IMR-90 (cell line): ENCODE measurements around the gene DMD. TPM values are rescaled to one million over a fixed set of nuclear protein-coding genes. Genes with fewer than 3 reads are reported as not detected.

Experiments used
- ATAC-seq: fragments of 200-7000 bp; cut with Tn5 transposase; 2 replicates; pipeline ENCODE4 v1.9.1; 2020; ENCODE audit warnings: low read depth, mild to moderate bottlenecking, moderate library complexity
- BruUV-seq: library from RNA; stranded (reverse); fragments of 400-500 nt; replicated peaks from 2 replicates; lab custom pipeline; 2021; lab: Mats Ljungman, UMichigan
- CTCF ChIA-PET: fragments of 300-600 bp; formaldehyde crosslinking; extraction: SDS; loops from one replicate; lab custom pipeline; 2021; ENCODE audit warnings: antibody characterized with exemption; lab: Yijun Ruan, JAX
- POLR2A ChIA-PET: fragments of 300-600 bp; sonication (Branson Sonifier 250); formaldehyde crosslinking; loops from one replicate; lab custom pipeline; 2022; ENCODE audit warnings: antibody characterized with exemption; ENCODE audit not compliant: unreplicated experiment; lab: Charles Lee
- DNase-seq: peaks from one replicate; pipeline ENCODE4 v3.0.0; 2013
- H2AFZ ChIP-seq: replicated peaks from 2 replicates; pipeline ENCODE3; 2013; ENCODE audit warnings: low read length, mild to moderate bottlenecking; ENCODE audit not compliant: poor library complexity
- H2AK5ac ChIP-seq: 2 replicates; pipeline ENCODE4 v1.6.1; 2013; ENCODE audit warnings: low read depth, low read length, inconsistent platforms
- H2AK9ac ChIP-seq: replicated peaks from 2 replicates; pipeline ENCODE3; 2013; ENCODE audit warnings: mild to moderate bottlenecking, low read depth, low read length, moderate library complexity; ENCODE audit not compliant: poor library complexity
- H2BK120ac ChIP-seq: 2 replicates; pipeline ENCODE4 v1.6.1; 2013; ENCODE audit warnings: low read depth, low read length, inconsistent platforms
- H2BK15ac ChIP-seq: 3 replicates; pipeline ENCODE4 v1.6.1; 2013; ENCODE audit warnings: low read depth, low read length, inconsistent platforms
- H2BK20ac ChIP-seq: 2 replicates; pipeline ENCODE4 v1.6.1; 2013; ENCODE audit warnings: low read depth, mild to moderate bottlenecking, inconsistent platforms, low read length, moderate library complexity
- H2BK5ac ChIP-seq: 2 replicates; pipeline ENCODE4 v1.6.1; 2013; ENCODE audit warnings: mild to moderate bottlenecking, low read depth, low read length, inconsistent platforms; ENCODE audit not compliant: poor library complexity, severe bottlenecking
- H3K14ac ChIP-seq: replicated peaks from 2 replicates; pipeline ENCODE4 v1.6.1; 2013; ENCODE audit warnings: low read depth, low read length, inconsistent platforms
- H3K18ac ChIP-seq: 2 replicates; pipeline ENCODE4 v1.6.1; 2013; ENCODE audit warnings: low read depth, low read length, control low read depth
- H3K23ac ChIP-seq: 2 replicates; pipeline ENCODE4 v1.6.1; 2013; ENCODE audit warnings: low read depth, low read length, inconsistent platforms
- H3K27ac ChIP-seq: 2 replicates; pipeline ENCODE4 v1.5.1; 2013; ENCODE audit warnings: mild to moderate bottlenecking, control low read depth, low read length; ENCODE audit not compliant: insufficient read depth
- H3K27me3 ChIP-seq: 2 replicates; pipeline ENCODE4 v1.6.1; 2013; ENCODE audit warnings: low read length; ENCODE audit not compliant: control insufficient read depth, insufficient read depth
- H3K36me3 ChIP-seq: 2 replicates; pipeline ENCODE4 v1.6.1; 2013; ENCODE audit warnings: low read length, mixed read lengths; ENCODE audit not compliant: control insufficient read depth, insufficient read depth
- H3K4ac ChIP-seq: 2 replicates; pipeline ENCODE4 v1.6.1; 2013; ENCODE audit warnings: low read depth, low read length, inconsistent platforms
- H3K4me1 ChIP-seq: 2 replicates; pipeline ENCODE4 v1.6.1; 2013; ENCODE audit warnings: low read length, mixed read lengths; ENCODE audit not compliant: control insufficient read depth, insufficient read depth
- H3K4me2 ChIP-seq: 2 replicates; pipeline ENCODE4 v1.6.1; 2013; ENCODE audit warnings: low read depth, mild to moderate bottlenecking, control low read depth, low read length, moderate library complexity
- H3K4me3 ChIP-seq: 2 replicates; pipeline ENCODE4 v1.5.1; 2013; ENCODE audit warnings: low read depth, mild to moderate bottlenecking, control low read depth, low read length, moderate library complexity; ENCODE audit not compliant: insufficient read depth
- H3K56ac ChIP-seq: 2 replicates; pipeline ENCODE4 v1.6.1; 2013; ENCODE audit warnings: low read length, inconsistent platforms; ENCODE audit not compliant: insufficient read depth; ENCODE audit errors: extremely low read depth
- H3K79me1 ChIP-seq, 2 experiments: 2 replicates each; pipeline ENCODE4 v1.6.1; 2013; ENCODE audit warnings: low read length in 2 of 2, inconsistent platforms in 1 of 2, low read depth in 1 of 2
- H3K9ac ChIP-seq: 2 replicates; pipeline ENCODE4 v1.6.1; 2013; ENCODE audit warnings: low read depth, low read length, control low read depth
- H3K9me1 ChIP-seq: 2 replicates; pipeline ENCODE4 v1.6.1; 2013; ENCODE audit warnings: low read length, inconsistent platforms; ENCODE audit not compliant: insufficient read depth
- H3K9me3 ChIP-seq: 2 replicates; pipeline ENCODE4 v1.6.1; 2013; ENCODE audit warnings: low read length; ENCODE audit not compliant: control insufficient read depth, insufficient read depth
- H4K20me1 ChIP-seq: 2 replicates; pipeline ENCODE4 v1.6.1; 2013; ENCODE audit warnings: low read length, inconsistent platforms; ENCODE audit not compliant: insufficient read depth
- H4K5ac ChIP-seq: 2 replicates; pipeline ENCODE4 v1.6.1; 2013; ENCODE audit warnings: mild to moderate bottlenecking, low read depth, low read length, control low read depth
- H4K8ac ChIP-seq, 2 experiments: 2 replicates each; pipeline ENCODE4 v1.6.1; 2013; ENCODE audit warnings: low read depth in 2 of 2, low read length in 2 of 2, control low read depth in 1 of 2, inconsistent platforms in 1 of 2
- H4K91ac ChIP-seq: 2 replicates; pipeline ENCODE4 v1.6.1; 2013; ENCODE audit warnings: low read depth, low read length, inconsistent platforms; ENCODE audit not compliant: insufficient read depth
- BHLHE40 ChIP-seq: fragments of 150-350 bp; IDR thresholded peaks from 2 replicates; pipeline ENCODE4 v1.6.1; 2016; ENCODE audit warnings: mild to moderate bottlenecking, low read depth, low read length
- CEBPB ChIP-seq: IDR thresholded peaks from 2 replicates; pipeline ENCODE4 v1.6.1; 2012; ENCODE audit warnings: low read depth, low read length, improper control_type of control experiment
- CHD1 ChIP-seq: IDR thresholded peaks from 2 replicates; pipeline ENCODE4 v1.6.1; 2012; ENCODE audit warnings: low read depth, low read length, improper control_type of control experiment
- CTCF ChIP-seq: conservative IDR thresholded peaks from 2 replicates; pipeline ENCODE4 v1.5.1; 2012; ENCODE audit warnings: mild to moderate bottlenecking, low read depth, low read length, improper control_type of control experiment
- FOS ChIP-seq: fragments of 150-350 bp; IDR thresholded peaks from 2 replicates; pipeline ENCODE4 v1.6.1; 2016; ENCODE audit warnings: low read depth, low read length
- MAFK ChIP-seq: IDR thresholded peaks from 2 replicates; pipeline ENCODE4 v1.6.1; 2012; ENCODE audit warnings: low read depth, low read length, improper control_type of control experiment
- MAZ ChIP-seq: IDR thresholded peaks from 2 replicates; pipeline ENCODE4 v1.6.1; 2012; ENCODE audit warnings: low read depth, mild to moderate bottlenecking, low read length, improper control_type of control experiment, moderate library complexity, borderline replicate concordance
- MXI1 ChIP-seq: IDR thresholded peaks from 2 replicates; pipeline ENCODE4 v1.6.1; 2012; ENCODE audit warnings: low read depth, mild to moderate bottlenecking, low read length, moderate library complexity, borderline replicate concordance
- NFE2L2 ChIP-seq: fragments of 150-350 bp; IDR thresholded peaks from 2 replicates; pipeline ENCODE4 v1.6.1; 2016; ENCODE audit warnings: low read depth, mild to moderate bottlenecking, low read length
- POLR2A ChIP-seq: IDR thresholded peaks from 2 replicates; pipeline ENCODE4 v1.6.1; 2012; ENCODE audit warnings: mild to moderate bottlenecking, low read depth, low read length
- RAD21 ChIP-seq: IDR thresholded peaks from 2 replicates; pipeline ENCODE4 v1.6.1; 2012; ENCODE audit warnings: low read length, improper control_type of control experiment
- RCOR1 ChIP-seq: IDR thresholded peaks from 2 replicates; pipeline ENCODE4 v1.6.1; 2012; ENCODE audit warnings: mild to moderate bottlenecking, low read length, improper control_type of control experiment; ENCODE audit not compliant: insufficient replicate concordance
- RFX5 ChIP-seq: IDR thresholded peaks from 2 replicates; pipeline ENCODE4 v1.8.0; 2012; ENCODE audit warnings: low read depth, mild to moderate bottlenecking, low read length, moderate library complexity
- SMC3 ChIP-seq: fragments of 150-350 bp; IDR thresholded peaks from 2 replicates; pipeline ENCODE4 v1.6.1; 2016; ENCODE audit warnings: low read depth, mild to moderate bottlenecking, antibody characterized with exemption, low read length, moderate library complexity
- WGBS, 2 experiments: methylation state at CpG; one replicate each; pipeline versions ENCODE4 v1.1.5 to v1.1.7; 2013; ENCODE audit warnings: missing lambda C conversion rate in 2 of 2; ENCODE audit not compliant: insufficient read length in 1 of 2; ENCODE audit errors: extremely low coverage in 2 of 2; 5-methylcytosine and 5-hydroxymethylcytosine counted together
- dilution Hi-C: fragments of 300-500 bp; cut with HindIII; formaldehyde crosslinking; loops from one replicate; pipeline ENCODE4 v1.14.3; 2018; ENCODE audit warnings: low sequenced_read_pairs; ENCODE audit not compliant: unreplicated experiment
- in situ Hi-C: fragments of 300-500 bp; cut with MboI; formaldehyde crosslinking; loops from 3 replicates; pipeline ENCODE4 v1.14.3; 2019; ENCODE audit warnings: low sequenced_read_pairs, inconsistent platforms, mixed read lengths
- intact Hi-C: fragments of 100-400 bp; cut with micrococcal nuclease; formaldehyde crosslinking; loops from 2 replicates; pipeline ENCODE4 v1.10.0; 2022
- polyA plus RNA-seq, 3 experiments: library from polyadenylated mRNA; depleted of rRNA; stranded (reverse); fragments of >200 nt; gene quantifications; 2 replicates each; pipeline ENCODE4 v1.2.3, GENCODE V29; 2012; ENCODE audit warnings: low replicate concordance in 1 of 3
- total RNA-seq: library from RNA; depleted of rRNA; stranded (reverse); fragments of >200 nt; gene quantifications from 2 replicates; pipeline ENCODE4 v1.2.3, GENCODE V29; 2012
- TF ChIP-seq, protein P1 (sequence below): fragments of 150-350 bp; IDR thresholded peaks from 2 replicates; pipeline ENCODE4 v1.6.1; 2016; ENCODE audit warnings: low read depth, mild to moderate bottlenecking, low read length, moderate library complexity, borderline replicate concordance
- TF ChIP-seq, protein P2 (sequence below): fragments of 150-350 bp; IDR thresholded peaks from 2 replicates; pipeline ENCODE4 v1.6.1; 2017; ENCODE audit warnings: mild to moderate bottlenecking, antibody characterized with exemption, low read length, low read depth

The DMD gene
- total and polyA plus RNA-seq, 2 of the 4 experiments (the other 2 are of a cell fraction): 6.6 to 11.8 TPM

DNA sequence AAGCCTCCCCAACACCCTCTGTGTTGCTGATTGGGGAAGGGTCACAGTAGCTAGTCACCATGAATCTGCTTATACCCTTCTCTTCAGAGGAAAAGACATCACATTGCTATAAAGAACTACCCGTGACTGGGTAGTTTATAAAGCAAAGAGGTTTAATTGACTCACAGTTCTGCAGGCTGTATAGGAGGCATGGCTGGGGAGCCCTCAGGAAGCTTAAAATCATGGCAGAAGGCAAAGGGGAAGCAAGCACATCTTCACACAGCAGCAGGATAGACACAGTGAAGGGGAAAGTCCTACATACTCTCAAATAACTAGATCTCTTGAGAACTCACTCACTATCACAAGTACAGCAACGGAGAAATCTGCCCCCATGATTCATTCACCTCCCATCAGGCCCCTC lies 1910.1 kb downstream of the DMD start:
- Histone ChIP-seq H3K4me1 (no peaks in the 10 kb centered on the region), H3K18ac (no peak overlapping the region), H2BK120ac (no peak overlapping the region), H3K4me3 (no peak overlapping the region), H3K23ac (no peak overlapping the region), H3K27ac (no peak overlapping the region), H2AK9ac (no peak overlapping the region), H3K4ac (no peak overlapping the region), H4K20me1 (no peaks in the 10 kb centered on the region), H2AFZ (no peak overlapping the region), H3K9ac (no peak overlapping the region), H3K9me3 (no peaks in the 10 kb centered on the region), H3K14ac (no peak overlapping the region), H2BK5ac (no peak overlapping the region), H4K5ac (no peak overlapping the region), H4K8ac (no peak overlapping the region), H3K79me1 (no peaks in the 10 kb centered on the region), H3K27me3 (no peaks in the 10 kb centered on the region; the same call in 1 of the 2 replicates), H3K56ac (no peak overlapping the region), H2BK15ac (no peak overlapping the region), H2BK20ac (no peak overlapping the region), H4K91ac (no peak overlapping the region), H3K9me1 (no peaks in the 10 kb centered on the region), H3K4me2 (no peak overlapping the region), H2AK5ac (no peak overlapping the region), H3K36me3 (no peaks in the 10 kb centered on the region)
- intact Hi-C loops: no loop called here
- BruUV-seq: no TSS peak
- ChIA-PET CTCF (no interaction called here), POLR2A (no interaction called here)
- ATAC-seq (no peak), DNase-seq (no peak)
- TF ChIP-seq POLR2A (no peak), CTCF (no peak), MXI1 (no peak), RCOR1 (no peak), CEBPB (no peak), RAD21 (no peak), BHLHE40 (no peak), FOS (no peak), MAZ (no peak), SMC3 (no peak), CHD1 (no peak), MAFK (no peak), NFE2L2 (no peak), RFX5 (no peak)
- TF ChIP-seq, protein P1, sequence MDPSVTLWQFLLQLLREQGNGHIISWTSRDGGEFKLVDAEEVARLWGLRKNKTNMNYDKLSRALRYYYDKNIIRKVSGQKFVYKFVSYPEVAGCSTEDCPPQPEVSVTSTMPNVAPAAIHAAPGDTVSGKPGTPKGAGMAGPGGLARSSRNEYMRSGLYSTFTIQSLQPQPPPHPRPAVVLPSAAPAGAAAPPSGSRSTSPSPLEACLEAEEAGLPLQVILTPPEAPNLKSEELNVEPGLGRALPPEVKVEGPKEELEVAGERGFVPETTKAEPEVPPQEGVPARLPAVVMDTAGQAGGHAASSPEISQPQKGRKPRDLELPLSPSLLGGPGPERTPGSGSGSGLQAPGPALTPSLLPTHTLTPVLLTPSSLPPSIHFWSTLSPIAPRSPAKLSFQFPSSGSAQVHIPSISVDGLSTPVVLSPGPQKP: no peak
- TF ChIP-seq, protein P2, sequence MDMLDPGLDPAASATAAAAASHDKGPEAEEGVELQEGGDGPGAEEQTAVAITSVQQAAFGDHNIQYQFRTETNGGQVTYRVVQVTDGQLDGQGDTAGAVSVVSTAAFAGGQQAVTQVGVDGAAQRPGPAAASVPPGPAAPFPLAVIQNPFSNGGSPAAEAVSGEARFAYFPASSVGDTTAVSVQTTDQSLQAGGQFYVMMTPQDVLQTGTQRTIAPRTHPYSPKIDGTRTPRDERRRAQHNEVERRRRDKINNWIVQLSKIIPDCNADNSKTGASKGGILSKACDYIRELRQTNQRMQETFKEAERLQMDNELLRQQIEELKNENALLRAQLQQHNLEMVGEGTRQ: no peak
- dilution Hi-C loops: no loop called here
- in situ Hi-C loops: no loop called here
- WGBS, 2 experiments: no CpG with 5 or more reads among the region's 2 CpGs
